Ovary (tissue), 9 donors: ENCODE data around the gene MBP. TPM values are rescaled to one million over a fixed set of nuclear protein-coding genes. Genes with fewer than 3 reads are reported as not detected.

Source experiments
- DNase-seq, 5 donors: peaks; one replicate each; pipeline ENCODE4 v3.0.0-alpha.2; 2019 to 2020
- H3K27ac ChIP-seq, 2 donors: fragments of 200-600 bp; one replicate each; pipeline versions ENCODE4 v1.5.1 to v1.8.0; 2019 to 2022
- H3K27me3 ChIP-seq: fragments of 200-600 bp; one replicate; pipeline ENCODE4 v1.8.0; 2022
- H3K36me3 ChIP-seq: fragments of 200-600 bp; sonication (generic); one replicate; pipeline ENCODE4 v1.5.1; 2019
- H3K4me1 ChIP-seq: one replicate; pipeline ENCODE4 v1.8.1; 2013; ENCODE audit warnings: mild to moderate bottlenecking, moderate library complexity; ENCODE audit not compliant: insufficient read depth
- H3K4me3 ChIP-seq: fragments of 200-600 bp; sonication (generic); one replicate; pipeline ENCODE4 v1.5.1; 2017
- H3K9me3 ChIP-seq, 2 donors: fragments of 200-600 bp in 1 of 2; sonication (generic) in 1 of 2; one replicate each; pipeline versions ENCODE4 v1.5.1 to v1.8.1; 2013 to 2019; ENCODE audit warnings: mild to moderate bottlenecking in 1 of 2, moderate library complexity in 1 of 2
- CTCF ChIP-seq, 3 donors: fragments of 450-650 bp in 2 of 3; fragments of 200-600 bp in 1 of 3; IDR thresholded peaks; one replicate each; pipeline versions ENCODE4 v1.5.1 to v1.8.0; 2016 to 2022; ENCODE audit warnings: antibody characterized with exemption in 3 of 3, mild to moderate bottlenecking in 1 of 3
- EP300 ChIP-seq: sonication (generic); formaldehyde crosslinking; IDR thresholded peaks from one replicate; pipeline ENCODE4 v1.6.1; 2017; ENCODE audit warnings: antibody characterized with exemption
- POLR2A ChIP-seq: fragments of 450-650 bp; IDR thresholded peaks from one replicate; pipeline ENCODE4 v1.6.1; 2017; ENCODE audit warnings: antibody characterized with exemption, mild to moderate bottlenecking, moderate library complexity
- WGBS, 3 donors: extraction: QIAGEN DNeasy Blood & Tissue Kit in 1 of 3; methylation state at CpG; one replicate each; pipeline versions ENCODE4 v1.1.5 to v1.1.7; 2013 to 2017; 5-methylcytosine and 5-hydroxymethylcytosine counted together
- intact Hi-C, 4 donors: fragments of 100-400 bp; cut with DNase I; formaldehyde crosslinking; loops; one replicate each; pipeline versions ENCODE4 v1.11.0 to v1.15.1; 2022 to 2023
- polyA plus RNA-seq, 2 donors: library from polyadenylated mRNA; stranded (reverse); fragments of 200-250 nt in 1 of 2; fragments of 350-450 nt in 1 of 2; fragmentation: Illumina TruSeq in 1 of 2; extraction: RNeasy Lipid Tissue Mini Kit (QIAGEN cat#74804) in 1 of 2; gene quantifications; one replicate each; pipeline ENCODE4 v1.2.3, GENCODE V29; 2013 to 2014
- total RNA-seq, 7 donors: library from RNA; depleted of rRNA in 2 of 7; stranded (reverse); fragments of >200 nt in 2 of 7; fragmentation: NEBNext Ultra II Directional in 3 of 7; extraction: Animal tissue kit (Norgen Biotek cat#: 25700) in 3 of 7; gene quantifications; one replicate each; pipeline versions ENCODE4 v1.1.0 to v1.2.4, GENCODE V29; 2016 to 2023
- donor health status: DM: no; HTN: no; CAD: no; lungs with moderate emphysema.
- donor health status: DM: no; HTN: no; CAD: no.
- donor health status: Bipolar disorder and iron deficiency.
- donor health status: DM: yes; HTN: yes; CAD: no.
- donor health status: DM: no; HTN: no; CAD: no.
- donor health status: DM: yes; HTN: yes; CAD: no.

The MBP gene
- total and polyA plus RNA-seq, 9 donors = 7.1 to 38.2 (median 23.2) TPM

- intact Hi-C loops = loop anchor here in 1 of 4 donors (10.0 kb wide), 1 partner anchor 48 kb away; no protein-coding TSS in a partner anchor
- H3K27me3 ChIP-seq = no peaks in the 10 kb centered on the region
- H3K9me3 ChIP-seq = no peaks in the 10 kb centered on the region
- DNase-seq = no peak
- no peak overlapping the region for H3K4me3 ChIP-seq
- TF ChIP-seq EP300 = no peak
- TF ChIP-seq CTCF (IDR thresholded peaks at IDR 0.05) = no peak
- TF ChIP-seq POLR2A = no peak
- H3K27ac ChIP-seq = no peak overlapping the region
- peaks cover 6% of the 10 kb centered on the region for H3K4me1 ChIP-seq
- WGBS, 3 donors = 92 to 95% (median 93%) methylated on average over 5 of the region's 5 CpGs
- H3K36me3 ChIP-seq = no peaks in the 10 kb centered on the region
These were observed 79.6 kb downstream of the MBP start for GRCh38 chr18:77052983-77053309.

GRCh38 chr18:77052297-77052982 lies 80.1 kb downstream of the MBP start:
- Histone ChIP-seq H3K9me3 (no peaks in the 10 kb centered on the region), H3K4me3 (no peak overlapping the region), H3K27ac (no peak overlapping the region), H3K36me3 (no peaks in the 10 kb centered on the region), H3K4me1 (peaks cover 6% of the 10 kb centered on the region), H3K27me3 (no peaks in the 10 kb centered on the region)
- intact Hi-C loops = loop anchor here in 1 of 4 donors (10.0 kb wide), 1 partner anchor 48 kb away; no protein-coding TSS in a partner anchor
- 88 to 93% (median 89%) methylated on average over 20 of the region's 20 CpGs for WGBS, 3 donors
- no peak for TF ChIP-seq CTCF (IDR thresholded peaks at IDR 0.05)
- no peak for TF ChIP-seq POLR2A
- TF ChIP-seq EP300 = no peak
- no peak for DNase-seq

- no peak overlapping the region for H3K27ac ChIP-seq
- no peaks in the 10 kb centered on the region for H3K36me3 ChIP-seq
- TF ChIP-seq EP300 = no peak
- no peak for TF ChIP-seq CTCF (IDR thresholded peaks at IDR 0.05)
- no peak for TF ChIP-seq POLR2A
- WGBS, 3 donors = 92 to 94% (median 92%) methylated on average over 14 of the region's 14 CpGs
- H3K4me3 ChIP-seq = no peak overlapping the region
- H3K27me3 ChIP-seq = no peaks in the 10 kb centered on the region
- intact Hi-C loops = loop anchor here in 1 of 4 donors (10.0 kb wide), 1 partner anchor 47 kb away; no protein-coding TSS in a partner anchor
- H3K9me3 ChIP-seq = no peaks in the 10 kb centered on the region
- H3K4me1 ChIP-seq = peaks cover 6% of the 10 kb centered on the region
- DNase-seq = no peak
These were observed 80.8 kb downstream of the MBP start for GRCh38 chr18:77051581-77052296.

- Histone ChIP-seq H3K36me3 (no peaks in the 10 kb centered on the region), H3K9me3 (no peaks in the 10 kb centered on the region), H3K4me1 (peaks cover under 1% of the 10 kb centered on the region), H3K4me3 (no peak overlapping the region), H3K27me3 (no peaks in the 10 kb centered on the region), H3K27ac (no peak overlapping the region)
- 34 to 43% (median 41%) methylated on average over 4 of the region's 4 CpGs for whole genome bisulfite sequencing, 3 donors
- no peak for DNase-seq
- intact Hi-C loops = loop anchor here in 1 of 4 donors (10.0 kb wide), 1 partner anchor 45 kb away; no protein-coding TSS in a partner anchor
- no peak for TF ChIP-seq CTCF (IDR thresholded peaks at IDR 0.05)
- no peak for TF ChIP-seq POLR2A
- no peak for TF ChIP-seq EP300
These were observed 82.6 kb downstream of the MBP start for GRCh38 chr18:77049938-77050337.
